ENCODE measurements around the gene MAD1L1. TPM values are rescaled to one million over a fixed set of nuclear protein-coding genes. Genes with fewer than 3 reads are reported as not detected.

Gene MAD1L1
- total and polyA plus RNA-seq, 2 donors (not counting 3 experiments of a cell fraction or from before 2014, with no cell fraction given), result 34.1 to 42.3 TPM

GRCh38 chr7:2025188-2025587 lies 207.6 kb downstream of the MAD1L1 start:
- TF ChIP-seq POLR2A (IDR thresholded peaks at IDR 0.05; ENCODE audit: low read depth, low read length), result no peak
- no peak for TF ChIP-seq JUN (IDR thresholded peaks at IDR 0.05; ENCODE audit: borderline replicate concordance, insufficient read depth, insufficient read length, low read depth)
- TF ChIP-seq MYC (IDR thresholded peaks at IDR 0.05; ENCODE audit: low read depth, low read length), result no peak
- Histone ChIP-seq H3K4me3 (replicated peaks in 1 of 3; ENCODE audit: insufficient read depth in 1 of 3, low read depth in 1 of 3, low read length in 3 of 3) (no peak overlapping the region), H3K4me2 (ENCODE audit: insufficient read depth, low read length) (no peak overlapping the region)

DNA sequence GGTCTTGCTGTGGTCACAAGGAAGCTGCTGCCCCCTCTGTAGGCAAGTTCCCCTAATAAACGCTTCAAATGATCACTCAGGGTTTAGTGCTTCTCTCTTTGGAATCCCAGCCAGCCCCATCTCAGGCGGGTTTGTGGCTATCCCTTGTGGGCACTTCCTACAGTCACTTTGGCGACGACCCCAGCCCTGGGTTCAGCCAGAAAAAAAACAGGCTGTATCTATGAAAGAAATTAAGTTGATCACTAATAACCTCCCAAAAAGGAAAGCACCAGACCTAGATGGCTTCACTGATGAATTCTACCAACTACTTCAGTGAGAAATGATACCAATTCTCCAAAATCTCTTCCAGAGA lies 208.2 kb downstream of the MAD1L1 start:
- Histone ChIP-seq H3K27ac (ENCODE audit: insufficient read depth, low read depth, low read length) (no peak overlapping the region), H3K4me3 (replicated peaks in 1 of 3; ENCODE audit: insufficient read depth in 1 of 3, low read depth in 1 of 3, low read length in 3 of 3) (no peak overlapping the region), H3K36me3 (ENCODE audit: control insufficient read depth in 2 of 2, extremely low read depth in 1 of 2, insufficient read depth in 2 of 2, low read length in 2 of 2) (no peaks in the 10 kb centered on the region), H3K9ac (replicated peaks; ENCODE audit: extremely low read depth, insufficient read depth, low read length) (no peak overlapping the region), H3K27me3 (ENCODE audit: control insufficient read depth in 2 of 2, insufficient read depth in 2 of 2, low read length in 2 of 2) (no peaks in the 10 kb centered on the region), H3K79me2 (ENCODE audit: control insufficient read depth, insufficient read depth, low read length) (no peaks in the 10 kb centered on the region), H3K9me1 (replicated peaks; ENCODE audit: control insufficient read depth, extremely low read depth, insufficient read depth, low read length) (no peaks in the 10 kb centered on the region), H3K4me1 (ENCODE audit: control insufficient read depth, extremely low read depth, insufficient read depth, low read length) (peaks cover 9% of the 10 kb centered on the region), H3K9me3 (replicated peaks; ENCODE audit: control insufficient read depth, insufficient read depth, low read length) (peaks cover 6% of the 10 kb centered on the region), H4K20me1 (replicated peaks; ENCODE audit: control insufficient read depth, extremely low read depth, insufficient read depth, low read length) (no peaks in the 10 kb centered on the region), H2AFZ (ENCODE audit: low read depth, low read length) (no peak overlapping the region), H3K4me2 (ENCODE audit: insufficient read depth, low read length) (no peak overlapping the region)
- CTCF ChIA-PET, result no interaction called here
- no peak for FAIRE-seq
- no TSS peak for BruUV-seq (replicated peaks)
- dilution Hi-C loops (cut with MboI; ENCODE audit: extremely low pct_ligation_motif_present, low sequenced_read_pairs) (no loop called here), intact Hi-C loops (cut with micrococcal nuclease) (no loop called here)
- DNase-seq (ENCODE audit: low read depth, low spot score), result no peak
- POLR2A ChIA-PET, result no interaction called here
- no peak for TF ChIP-seq POLR2A (IDR thresholded peaks at IDR 0.05; ENCODE audit: low read depth, low read length)
- no peak for TF ChIP-seq CTCF (IDR thresholded peaks at IDR 0.05; ENCODE audit: extremely low read depth in 1 of 2, insufficient read depth in 1 of 2, low read depth in 1 of 2, low read length in 2 of 2)
- no peak for TF ChIP-seq POLR2AphosphoS5 (IDR thresholded peaks at IDR 0.05; ENCODE audit: insufficient read depth, low read depth, low read length)
- TF ChIP-seq FOS (IDR thresholded peaks at IDR 0.05; ENCODE audit: borderline replicate concordance, insufficient read depth, low read length), result no peak
- no peak for TF ChIP-seq MYC (IDR thresholded peaks at IDR 0.05; ENCODE audit: low read depth, low read length)
- no peak for TF ChIP-seq JUN (IDR thresholded peaks at IDR 0.05; ENCODE audit: borderline replicate concordance, insufficient read depth, insufficient read length, low read depth)

More at GRCh38 chr7:2025188-2025587, 207.6 kb downstream of the MAD1L1 start:
- no peaks in the 10 kb centered on the region for H3K79me2 ChIP-seq (ENCODE audit: control insufficient read depth, insufficient read depth, low read length)
- no peak overlapping the region for H3K9ac ChIP-seq (replicated peaks; ENCODE audit: extremely low read depth, insufficient read depth, low read length)
- FAIRE-seq (no peak), DNase-seq (ENCODE audit: low read depth, low spot score) (no peak)
- POLR2A ChIA-PET, result no interaction called here
- no peaks in the 10 kb centered on the region for H3K9me1 ChIP-seq (replicated peaks; ENCODE audit: control insufficient read depth, extremely low read depth, insufficient read depth, low read length)
- no peak overlapping the region for H3K27ac ChIP-seq (ENCODE audit: insufficient read depth, low read depth, low read length)
- CTCF ChIA-PET, result no interaction called here
- peaks cover 7% of the 10 kb centered on the region for H3K4me1 ChIP-seq (ENCODE audit: control insufficient read depth, extremely low read depth, insufficient read depth, low read length)
- intact Hi-C loops (cut with micrococcal nuclease) (no loop called here), dilution Hi-C loops (cut with MboI; ENCODE audit: extremely low pct_ligation_motif_present, low sequenced_read_pairs) (no loop called here)
- H4K20me1 ChIP-seq (replicated peaks; ENCODE audit: control insufficient read depth, extremely low read depth, insufficient read depth, low read length), result no peaks in the 10 kb centered on the region
- no peaks in the 10 kb centered on the region for H3K27me3 ChIP-seq (ENCODE audit: control insufficient read depth in 2 of 2, insufficient read depth in 2 of 2, low read length in 2 of 2)
- H2AFZ ChIP-seq (ENCODE audit: low read depth, low read length), result no peak overlapping the region
- H3K9me3 ChIP-seq (replicated peaks; ENCODE audit: control insufficient read depth, insufficient read depth, low read length), result peaks cover 6% of the 10 kb centered on the region
- no peaks in the 10 kb centered on the region for H3K36me3 ChIP-seq (ENCODE audit: control insufficient read depth in 2 of 2, extremely low read depth in 1 of 2, insufficient read depth in 2 of 2, low read length in 2 of 2)
- BruUV-seq (replicated peaks), result no TSS peak
